ENCODE results near the gene MAFF.

MAFF gene

DNA sequence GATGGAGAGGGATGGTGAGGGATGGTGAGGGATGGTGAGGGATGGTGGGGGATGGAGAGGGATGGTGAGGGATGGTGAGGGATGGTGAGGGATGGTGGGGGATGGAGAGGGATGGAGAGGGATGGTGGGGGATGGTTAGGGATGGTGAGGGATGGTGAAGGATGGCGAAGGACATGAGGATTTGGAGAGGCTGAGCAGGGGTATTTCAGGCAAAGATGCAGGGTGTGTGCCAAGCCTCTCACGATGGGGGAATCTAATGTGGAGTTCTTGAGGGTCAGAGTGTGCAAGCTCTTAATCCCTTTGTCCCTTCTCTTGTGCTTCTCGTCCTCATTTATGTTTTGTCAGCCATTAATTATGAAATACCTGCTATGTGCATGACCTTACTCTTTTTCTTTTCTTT is 12.7 kb upstream of the MAFF start:
- Histone ChIP-seq H3K27me3 (ENCODE audit: insufficient read depth, low read depth, severe bottlenecking) (no peaks in the 10 kb centered on the region), H3K9me3 (ENCODE audit: severe bottlenecking) (no peaks in the 10 kb centered on the region), H3K36me3 (no peaks in the 10 kb centered on the region), H3K27ac (no peak overlapping the region), H3K4me3 (ENCODE audit: low read depth, low read length) (no peak overlapping the region)
- DNase-seq: no peak
- TF ChIP-seq, protein P1, sequence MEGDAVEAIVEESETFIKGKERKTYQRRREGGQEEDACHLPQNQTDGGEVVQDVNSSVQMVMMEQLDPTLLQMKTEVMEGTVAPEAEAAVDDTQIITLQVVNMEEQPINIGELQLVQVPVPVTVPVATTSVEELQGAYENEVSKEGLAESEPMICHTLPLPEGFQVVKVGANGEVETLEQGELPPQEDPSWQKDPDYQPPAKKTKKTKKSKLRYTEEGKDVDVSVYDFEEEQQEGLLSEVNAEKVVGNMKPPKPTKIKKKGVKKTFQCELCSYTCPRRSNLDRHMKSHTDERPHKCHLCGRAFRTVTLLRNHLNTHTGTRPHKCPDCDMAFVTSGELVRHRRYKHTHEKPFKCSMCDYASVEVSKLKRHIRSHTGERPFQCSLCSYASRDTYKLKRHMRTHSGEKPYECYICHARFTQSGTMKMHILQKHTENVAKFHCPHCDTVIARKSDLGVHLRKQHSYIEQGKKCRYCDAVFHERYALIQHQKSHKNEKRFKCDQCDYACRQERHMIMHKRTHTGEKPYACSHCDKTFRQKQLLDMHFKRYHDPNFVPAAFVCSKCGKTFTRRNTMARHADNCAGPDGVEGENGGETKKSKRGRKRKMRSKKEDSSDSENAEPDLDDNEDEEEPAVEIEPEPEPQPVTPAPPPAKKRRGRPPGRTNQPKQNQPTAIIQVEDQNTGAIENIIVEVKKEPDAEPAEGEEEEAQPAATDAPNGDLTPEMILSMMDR (IDR thresholded peaks at IDR 0.05; ENCODE audit: low read depth, low read length): no peak

DNA sequence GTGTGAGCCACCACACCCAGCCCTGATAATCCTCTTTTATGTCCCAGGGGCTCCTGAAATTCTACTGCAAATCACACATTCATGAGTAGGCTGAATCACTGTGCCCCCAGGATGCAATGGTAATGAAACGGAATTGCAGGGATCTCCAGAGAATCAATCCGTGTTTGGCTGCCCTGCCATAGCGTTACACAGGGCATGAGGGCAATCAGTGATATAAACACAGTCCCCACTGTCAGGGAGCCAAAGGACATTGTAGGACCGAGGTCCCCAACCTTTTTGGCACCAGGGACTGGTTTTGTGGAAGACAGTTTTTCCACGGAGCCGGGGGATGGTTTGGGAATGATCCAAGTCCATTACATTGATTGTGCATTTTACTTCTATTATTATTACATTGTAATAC is 11.2 kb upstream of the MAFF start:
- H3K4me3 ChIP-seq (ENCODE audit: low read depth, low read length): no peak overlapping the region
- no peaks in the 10 kb centered on the region for H3K27me3 ChIP-seq (ENCODE audit: insufficient read depth, low read depth, severe bottlenecking)
- H3K36me3 ChIP-seq: no peaks in the 10 kb centered on the region
- TF ChIP-seq, protein P1 (IDR thresholded peaks at IDR 0.05; ENCODE audit: low read depth, low read length): no peak
- no peak overlapping the region for H3K27ac ChIP-seq
- no peaks in the 10 kb centered on the region for H3K9me3 ChIP-seq (ENCODE audit: severe bottlenecking)
- DNase-seq: no peak

DNA sequence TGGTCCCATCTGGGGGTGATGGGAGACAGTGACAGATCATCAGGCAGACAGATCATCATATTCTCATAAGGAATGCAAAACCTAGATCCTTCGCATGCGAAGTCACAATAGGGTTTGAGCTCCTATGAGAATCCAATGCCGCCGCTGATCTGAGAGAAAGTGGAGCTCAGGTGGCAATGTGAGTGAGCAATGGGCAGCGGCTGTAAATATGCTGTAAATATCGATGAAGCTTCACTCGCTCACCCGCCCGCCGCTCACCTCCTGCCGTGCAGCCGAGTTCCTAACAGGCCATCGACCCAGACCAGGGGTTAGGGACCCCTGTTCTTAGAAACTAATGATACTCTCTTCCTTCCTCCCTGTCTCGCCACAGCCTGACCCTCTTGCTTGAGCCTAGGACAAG is 10.7 kb upstream of the MAFF start:
- Histone ChIP-seq H3K36me3 (no peaks in the 10 kb centered on the region), H3K9me3 (ENCODE audit: severe bottlenecking) (no peaks in the 10 kb centered on the region), H3K27me3 (ENCODE audit: insufficient read depth, low read depth, severe bottlenecking) (no peaks in the 10 kb centered on the region), H3K27ac (no peak overlapping the region), H3K4me3 (ENCODE audit: low read depth, low read length) (no peak overlapping the region)
- TF ChIP-seq, protein P1 (IDR thresholded peaks at IDR 0.05; ENCODE audit: low read depth, low read length): no peak
- DNase-seq: no peak

DNA sequence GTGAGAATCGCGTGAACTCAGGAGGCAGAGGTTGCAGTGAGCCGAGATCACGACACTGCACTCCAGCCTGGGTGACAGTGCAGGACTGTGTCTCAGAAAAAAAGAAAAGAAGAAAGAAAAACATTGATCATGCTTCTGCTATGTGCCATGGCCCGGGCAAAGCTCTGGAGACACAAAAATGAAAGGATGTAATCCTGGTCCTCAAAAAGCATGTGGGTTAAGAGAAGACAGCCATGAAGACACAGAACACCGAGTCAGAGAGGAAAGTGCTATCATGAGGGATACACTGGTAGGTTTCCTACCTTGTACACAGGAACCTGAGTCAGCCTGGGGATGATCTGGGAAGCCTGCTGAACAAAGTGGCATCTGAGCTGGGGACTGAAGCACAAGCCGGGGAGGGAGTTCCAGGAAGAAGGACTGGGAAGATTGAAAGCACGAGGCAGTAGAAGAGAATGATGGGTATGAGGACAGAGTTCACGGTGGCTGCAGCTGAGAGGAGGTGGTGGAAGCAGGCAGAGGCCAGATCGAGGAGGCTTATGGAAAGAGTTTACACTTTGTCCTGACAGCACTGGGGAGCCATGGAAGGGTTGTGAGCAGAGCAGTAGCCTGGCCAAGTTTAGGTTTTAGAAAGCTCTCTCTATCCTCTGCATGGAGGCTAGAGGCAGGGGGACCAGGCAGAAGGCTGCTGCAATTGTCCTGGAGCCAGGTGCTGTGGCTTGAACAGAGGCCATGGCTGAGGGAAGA is 9.9 kb upstream of the MAFF start:
- Histone ChIP-seq H3K27ac (no peak overlapping the region), H3K36me3 (no peaks in the 10 kb centered on the region), H3K27me3 (ENCODE audit: insufficient read depth, low read depth, severe bottlenecking) (no peaks in the 10 kb centered on the region), H3K9me3 (ENCODE audit: severe bottlenecking) (no peaks in the 10 kb centered on the region), H3K4me3 (ENCODE audit: low read depth, low read length) (no peak overlapping the region)
- TF ChIP-seq, protein P1 (IDR thresholded peaks at IDR 0.05; ENCODE audit: low read depth, low read length): no peak
- no peak for DNase-seq

DNA sequence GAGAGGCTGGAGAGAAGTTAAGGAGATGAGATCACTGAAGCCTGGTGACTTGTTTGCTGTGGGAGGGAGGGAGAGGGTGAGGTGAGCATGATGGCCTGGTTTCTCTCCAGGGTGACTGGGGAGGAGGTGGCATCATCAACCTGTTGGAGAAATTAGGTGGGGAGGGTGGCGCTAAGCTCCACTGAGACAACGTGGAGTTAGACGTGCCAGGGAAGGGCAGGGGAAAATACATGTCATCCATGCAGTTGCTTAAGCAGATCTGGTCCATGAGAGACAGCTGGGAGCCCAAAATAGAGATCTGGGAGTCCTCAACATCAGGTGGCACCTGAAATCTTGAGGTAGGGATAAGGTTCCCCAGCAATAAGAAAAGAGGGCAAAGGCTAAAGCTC is 9.3 kb upstream of the MAFF start:
- no peak for DNase-seq

More for the DNA sequence above, 9.3 kb upstream of the MAFF start:
- TF ChIP-seq, protein P1 (IDR thresholded peaks at IDR 0.05; ENCODE audit: low read depth, low read length): no peak
- H3K9me3 ChIP-seq (ENCODE audit: severe bottlenecking): no peaks in the 10 kb centered on the region
- no peak overlapping the region for H3K4me3 ChIP-seq (ENCODE audit: low read depth, low read length)
- no peak overlapping the region for H3K27ac ChIP-seq
- no peaks in the 10 kb centered on the region for H3K36me3 ChIP-seq
- no peaks in the 10 kb centered on the region for H3K27me3 ChIP-seq (ENCODE audit: insufficient read depth, low read depth, severe bottlenecking)
